Vein endothelial cell (primary cell): ENCODE measurements around the gene NUDT1. TPM values are rescaled to one million over a fixed set of nuclear protein-coding genes. Genes with fewer than 3 reads are reported as not detected.

Experiments used
- total RNA-seq: library from RNA; depleted of rRNA; stranded (reverse); fragments of >200 nt; gene quantifications from 2 replicates; pipeline ENCODE4 v1.2.3, GENCODE V29; 2012

Gene NUDT1
- total RNA-seq: 12.0 and 12.1 TPM in 2 replicates

GRCh38 chr7:2241580-2242540 lies at the start of gene NUDT1, which contains the start of gene MRM2:
Gene NUDT1 (plus strand): TSS chr7:2242226. CDS start chr7:2244575, 2,349 bp downstream.
Gene MRM2 (minus strand): TSS chr7:2242205. CDS start chr7:2242169, 36 bp downstream.

GRCh38 chr7:2232766-2233520 lies 9.1 kb upstream of the NUDT1 start, which contains the start of gene MAD1L1:
Gene MAD1L1 (minus strand): TSS chr7:2232945. CDS start chr7:2230133, 2,812 bp downstream.

Other genes starting within 250 kb of the NUDT1 start
- 29.8 and 33.6 TPM in 2 replicates for gene MAD1L1, start 9.3 kb upstream of the NUDT1 start, total RNA-seq
- 12.4 and 15.5 TPM in 2 replicates for gene MRM2, start within 50 bp of the NUDT1 start, total RNA-seq
- 12.1 and 14.0 TPM in 2 replicates for gene SNX8, start 72.2 kb downstream of the NUDT1 start, total RNA-seq
- 250 and 275 TPM in 2 replicates for gene EIF3B, start 112.6 kb downstream of the NUDT1 start, total RNA-seq
- gene CHST12, start 161.4 kb downstream of the NUDT1 start, total RNA-seq: 8.2 and 9.1 TPM in 2 replicates
- not detected in 2 replicates for gene GRIFIN, start 234.2 kb downstream of the NUDT1 start, total RNA-seq